Neural progenitor cell (in vitro differentiated cells): ENCODE measurements around the gene SS18L1. TPM values are rescaled to one million over a fixed set of nuclear protein-coding genes. Genes with fewer than 3 reads are reported as not detected.

ENCODE experiments used
- DNase-seq: peaks from one replicate; pipeline ENCODE4 v3.0.0-alpha.2; 2016; ENCODE audit warnings: low spot score
- H2AFZ ChIP-seq: fragments of 200-600 bp; sonication (generic); replicated peaks from 2 replicates; pipeline ENCODE4 v1.6.1; 2016; ENCODE audit warnings: antibody characterized with exemption
- H3F3A ChIP-seq: fragments of 200-600 bp; sonication (generic); 2 replicates; pipeline ENCODE4 v1.6.1; 2016; ENCODE audit warnings: antibody characterized with exemption, low read depth
- H3K27ac ChIP-seq: fragments of 200-600 bp; sonication (generic); 2 replicates; pipeline ENCODE4 v1.5.1; 2016; ENCODE audit warnings: mild to moderate bottlenecking
- H3K27me3 ChIP-seq: fragments of 200-600 bp; sonication (generic); 2 replicates; pipeline ENCODE4 v1.6.1; 2016; ENCODE audit warnings: mild to moderate bottlenecking, moderate library complexity
- H3K36me3 ChIP-seq: fragments of 200-600 bp; sonication (generic); 2 replicates; pipeline ENCODE4 v1.5.1; 2016
- H3K4me1 ChIP-seq: fragments of 200-600 bp; sonication (generic); 2 replicates; pipeline ENCODE4 v1.6.1; 2016; ENCODE audit warnings: mixed run types
- H3K4me2 ChIP-seq: fragments of 200-600 bp; sonication (generic); 2 replicates; pipeline ENCODE4 v1.6.1; 2016
- H3K4me3 ChIP-seq: fragments of 200-600 bp; sonication (generic); 2 replicates; pipeline ENCODE4 v1.5.1; 2016
- H3K79me2 ChIP-seq: fragments of 200-600 bp; sonication (generic); 2 replicates; pipeline ENCODE4 v1.6.1; 2016; ENCODE audit warnings: low read depth
- H3K9ac ChIP-seq: fragments of 200-600 bp; sonication (generic); 2 replicates; pipeline ENCODE4 v1.6.1; 2016
- H3K9me3 ChIP-seq: fragments of 200-600 bp; sonication (generic); 2 replicates; pipeline ENCODE4 v1.5.1; 2016; ENCODE audit warnings: low read depth
- H4K20me1 ChIP-seq: fragments of 200-600 bp; sonication (generic); 2 replicates; pipeline ENCODE4 v1.6.1; 2016; ENCODE audit warnings: low read depth
- H3K27ac Mint-ChIP-seq: 3 replicates; pipeline ENCODE4 v1.8.0; 2021; ENCODE audit warnings: mixed read lengths
- H3K27me3 Mint-ChIP-seq: 2 replicates; pipeline ENCODE4 v1.8.0; 2022; ENCODE audit warnings: low read depth, mild to moderate bottlenecking, inconsistent platforms, moderate library complexity, mixed read lengths; ENCODE audit not compliant: insufficient read depth
- H3K36me3 Mint-ChIP-seq: 3 replicates; pipeline ENCODE4 v1.8.0; 2021; ENCODE audit warnings: mixed read lengths
- H3K4me1 Mint-ChIP-seq: 3 replicates; pipeline ENCODE4 v1.8.0; 2021; ENCODE audit warnings: mixed read lengths
- H3K4me3 Mint-ChIP-seq: 3 replicates; pipeline ENCODE4 v1.8.0; 2021; ENCODE audit warnings: mild to moderate bottlenecking, moderate library complexity, mixed read lengths
- H3K9me3 Mint-ChIP-seq: 3 replicates; pipeline ENCODE4 v1.8.0; 2020; ENCODE audit warnings: mixed read lengths
- CTCF ChIP-seq: fragments of 200-600 bp; sonication (generic); IDR thresholded peaks from 2 replicates; pipeline ENCODE4 v1.5.1; 2017; ENCODE audit warnings: antibody characterized with exemption, mild to moderate bottlenecking
- EZH2 ChIP-seq: fragments of 200-600 bp; sonication (generic); IDR thresholded peaks from 2 replicates; pipeline ENCODE4 v1.6.1; 2017; ENCODE audit warnings: antibody characterized with exemption, mild to moderate bottlenecking, moderate library complexity
- EZH2phosphoT487 ChIP-seq: fragments of 200-600 bp; sonication (generic); IDR thresholded peaks from 2 replicates; pipeline ENCODE4 v1.6.1; 2017; ENCODE audit warnings: antibody characterized with exemption
- total RNA-seq: library from RNA; depleted of rRNA; stranded (reverse); fragments of >200 nt; gene quantifications from 2 replicates; pipeline ENCODE4 v1.2.3, GENCODE V29; 2015; ENCODE audit warnings: low replicate concordance

SS18L1 gene
- total RNA-seq, 1 donor from 2014 or later, result 25.5 TPM

- Mint-ChIP-seq H3K27ac (no peak overlapping the region), H3K4me3 (no peak overlapping the region), H3K36me3 (peaks cover 18% of the 10 kb centered on the region), H3K9me3 (no peaks in the 10 kb centered on the region), H3K27me3 (no peaks in the 10 kb centered on the region), H3K4me1 (no peaks in the 10 kb centered on the region)
- TF ChIP-seq CTCF (no peak), EZH2 (no peak), EZH2phosphoT487 (no peak)
- no peak overlapping the region for H2AFZ ChIP-seq
- H4K20me1 ChIP-seq, result peaks cover 6% of the 10 kb centered on the region
- no peaks in the 10 kb centered on the region for H3K4me1 ChIP-seq
- H3K79me2 ChIP-seq, result no peaks in the 10 kb centered on the region
- H3K4me2 ChIP-seq, result no peak overlapping the region
- H3K9me3 ChIP-seq, result no peaks in the 10 kb centered on the region
- no peaks in the 10 kb centered on the region for H3F3A ChIP-seq
- no peaks in the 10 kb centered on the region for H3K27me3 ChIP-seq
- DNase-seq, result no peak
- no peak overlapping the region for H3K27ac ChIP-seq
- no peak overlapping the region for H3K9ac ChIP-seq
- H3K36me3 ChIP-seq, result no peaks in the 10 kb centered on the region
- no peak overlapping the region for H3K4me3 ChIP-seq
Measured at GRCh38 chr20:62197801-62198200, 54.2 kb downstream of the SS18L1 start.

- Mint-ChIP-seq H3K4me3 (no peak overlapping the region), H3K36me3 (peaks cover 19% of the 10 kb centered on the region), H3K4me1 (no peaks in the 10 kb centered on the region), H3K27ac (no peak overlapping the region), H3K9me3 (no peaks in the 10 kb centered on the region), H3K27me3 (no peaks in the 10 kb centered on the region)
- H3K4me1 ChIP-seq, result no peaks in the 10 kb centered on the region
- no peaks in the 10 kb centered on the region for H3F3A ChIP-seq
- DNase-seq, result no peak
- TF ChIP-seq CTCF (no peak), EZH2 (no peak), EZH2phosphoT487 (no peak)
- no peak overlapping the region for H3K9ac ChIP-seq
- peaks cover 6% of the 10 kb centered on the region for H4K20me1 ChIP-seq
- H3K27me3 ChIP-seq, result no peaks in the 10 kb centered on the region
- no peak overlapping the region for H2AFZ ChIP-seq
- no peaks in the 10 kb centered on the region for H3K79me2 ChIP-seq
- H3K4me3 ChIP-seq, result no peak overlapping the region
- H3K4me2 ChIP-seq, result no peak overlapping the region
- no peaks in the 10 kb centered on the region for H3K36me3 ChIP-seq
- H3K27ac ChIP-seq, result no peak overlapping the region
- H3K9me3 ChIP-seq, result no peaks in the 10 kb centered on the region
Measured at GRCh38 chr20:62198496-62198895, 54.9 kb downstream of the SS18L1 start.

DNA sequence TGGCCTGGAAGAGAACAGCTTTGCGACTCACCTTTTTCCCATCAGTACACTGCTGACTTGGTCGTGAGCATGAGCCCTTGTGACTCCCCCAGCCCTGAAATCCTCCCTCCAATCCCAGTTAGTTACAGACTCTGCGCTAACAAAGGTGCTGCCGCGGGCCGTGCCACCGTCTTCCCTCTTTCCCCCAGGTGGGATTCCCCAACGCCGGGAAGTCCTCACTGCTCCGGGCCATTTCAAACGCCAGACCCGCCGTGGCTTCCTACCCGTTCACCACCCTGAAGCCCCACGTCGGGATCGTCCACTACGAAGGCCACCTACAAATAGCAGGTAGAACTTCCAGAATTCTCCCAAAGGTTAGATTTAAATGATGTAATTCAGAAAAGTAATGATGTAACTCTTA lies 55.4 kb downstream of the SS18L1 start:
- Histone ChIP-seq H3K4me3 (no peak overlapping the region), H3K4me2 (no peak overlapping the region), H4K20me1 (peaks cover 6% of the 10 kb centered on the region), H3K9me3 (no peaks in the 10 kb centered on the region), H3K36me3 (no peaks in the 10 kb centered on the region), H3K27me3 (no peaks in the 10 kb centered on the region), H2AFZ (no peak overlapping the region), H3F3A (no peaks in the 10 kb centered on the region), H3K79me2 (no peaks in the 10 kb centered on the region), H3K4me1 (no peaks in the 10 kb centered on the region), H3K27ac (no peak overlapping the region), H3K9ac (no peak overlapping the region)
- Mint-ChIP-seq H3K4me1 (no peaks in the 10 kb centered on the region), H3K9me3 (no peaks in the 10 kb centered on the region), H3K36me3 (peaks cover 19% of the 10 kb centered on the region), H3K27me3 (no peaks in the 10 kb centered on the region), H3K27ac (no peak overlapping the region), H3K4me3 (no peak overlapping the region)
- TF ChIP-seq CTCF, result no peak
- no peak for TF ChIP-seq EZH2
- no peak for TF ChIP-seq EZH2phosphoT487
- DNase-seq, result no peak
